ENCODE results near the gene AGBL4.

GRCh38 chr1:48726139-48726538 is 1297.6 kb downstream of the AGBL4 start:
- no peak for TF ChIP-seq GATA2 (IDR thresholded peaks at IDR 0.05; ENCODE audit: low read depth, low read length)
- TF ChIP-seq GATA3 (IDR thresholded peaks at IDR 0.05; ENCODE audit: low read depth, low read length), result no peak

All from SH-SY5Y (cell line).